B cell (primary cell): ENCODE results near the gene INPP4A.

Experiments used
- CTCF ChIP-seq: fragments of 200-600 bp; IDR thresholded peaks from one replicate; pipeline ENCODE4 v1.8.0; 2022; ENCODE audit warnings: antibody characterized with exemption, mild to moderate bottlenecking
- EZH2 ChIP-seq: IDR thresholded peaks from 2 replicates; pipeline ENCODE4 v1.6.1; 2012; ENCODE audit warnings: borderline replicate concordance, low read depth, mild to moderate bottlenecking, moderate library complexity, low read length; ENCODE audit not compliant: insufficient read depth, poor library complexity, severe bottlenecking

DNA sequence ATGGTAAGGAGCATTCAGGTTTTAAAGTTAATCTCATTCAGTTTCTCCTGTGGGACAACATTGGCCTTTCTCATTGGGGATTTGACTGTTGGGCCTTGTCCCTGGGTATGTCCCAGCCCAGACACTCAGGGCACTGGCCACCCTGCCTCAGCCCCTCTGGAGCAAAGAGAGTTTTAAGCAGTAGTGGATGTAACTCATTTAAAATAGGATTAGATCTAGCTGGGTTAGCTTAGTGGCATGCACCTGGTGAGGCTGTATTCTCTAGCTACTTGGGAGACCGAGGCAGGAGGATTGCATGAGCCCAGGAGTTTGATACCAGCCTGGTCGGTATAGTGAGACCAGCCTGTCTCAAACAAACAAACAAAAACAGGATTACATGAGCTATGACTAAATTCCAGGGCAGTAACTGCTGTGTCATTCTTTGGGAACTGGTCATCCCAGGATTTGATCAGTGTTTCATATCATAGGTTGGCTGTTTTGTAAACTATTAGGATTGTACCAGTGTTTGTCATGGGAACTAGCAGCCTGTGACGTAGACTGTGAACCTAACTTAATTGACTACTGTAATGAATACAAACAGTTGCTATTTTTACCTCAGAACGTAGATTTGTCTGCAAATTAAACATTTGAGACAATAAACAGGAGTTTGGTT is 12.5 kb downstream of the INPP4A start:
- TF ChIP-seq CTCF (no peak), EZH2 (no peak)
